Hematopoietic multipotent progenitor cell treated with erythropoietin and hydrocortisone succinate and interleukin-3 and kit ligand, for 6 days (in vitro differentiated cells): ENCODE measurements around the gene SDHAF1.
"Not testable (repeated sequence)": the region's sequence is repeated elsewhere in the genome, so short reads cannot be mapped to it uniquely, and the experiment has no call there.

Experiments
- DNase-seq: peaks from one replicate; pipeline ENCODE4 v3.0.0-alpha.2; 2015

Gene SDHAF1

GRCh38 chr19:36025541-36025940 is 30.6 kb downstream of the SDHAF1 start:
- no peak for DNase-seq

- DNase-seq = no peak
Measured at GRCh38 chr19:36026091-36026876, 31.3 kb downstream of the SDHAF1 start.

DNA sequence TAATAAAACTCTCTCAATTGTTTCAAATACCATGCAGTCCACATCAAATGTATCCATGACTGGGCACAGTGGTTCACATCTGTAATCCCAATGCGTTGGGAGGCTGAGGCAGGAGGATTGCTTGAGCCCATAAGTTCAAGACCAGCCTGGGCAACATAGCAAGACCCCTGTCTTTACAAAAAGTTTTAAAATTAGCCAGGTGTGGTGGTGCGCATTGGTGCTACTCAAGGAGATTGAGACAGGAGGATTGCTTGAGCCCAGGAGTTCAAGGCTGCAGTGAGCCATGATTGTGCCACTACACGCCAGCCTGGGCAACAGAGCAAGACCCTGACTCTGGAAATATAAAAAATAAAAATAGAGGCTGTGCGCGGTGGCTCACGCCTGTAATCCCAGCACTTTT is 32.7 kb downstream of the SDHAF1 start:
- no peak for DNase-seq

DNA sequence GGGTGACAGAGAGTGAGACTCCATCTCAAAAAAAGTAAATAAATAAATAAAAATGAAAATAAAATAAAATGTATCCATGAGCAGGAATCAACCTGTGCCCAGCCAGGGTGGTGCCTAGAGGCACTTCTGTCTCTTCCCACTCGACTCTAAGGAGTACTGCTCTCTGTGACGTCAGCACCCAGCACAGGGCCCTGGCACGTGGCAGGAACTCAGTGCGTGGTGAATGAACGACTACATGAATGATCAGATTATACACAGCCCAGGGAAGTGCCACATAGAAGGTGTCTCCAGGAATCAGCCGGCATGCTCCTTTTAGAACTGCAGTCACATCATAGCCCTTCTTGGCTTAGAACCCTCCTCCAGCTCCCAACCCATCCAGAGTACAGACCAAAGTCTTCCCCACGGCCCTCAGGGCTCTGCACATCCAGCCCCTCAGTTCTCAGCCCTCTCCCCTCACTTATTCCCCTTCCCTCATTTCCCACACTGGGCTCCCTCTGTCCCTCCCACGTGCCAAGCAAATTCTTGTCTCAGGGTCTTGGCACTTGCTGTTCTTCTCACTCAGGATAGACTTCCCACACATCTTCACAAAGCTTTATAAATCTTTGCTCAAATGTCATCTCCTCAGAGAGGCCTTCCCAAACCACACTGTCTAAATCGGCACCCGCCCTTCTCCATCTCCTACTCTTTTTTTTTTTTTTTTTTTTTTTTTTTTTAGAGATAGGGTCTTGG is 33.5 kb downstream of the SDHAF1 start:
- no peak for DNase-seq

GRCh38 chr19:36030264-36031148 is 35.5 kb downstream of the SDHAF1 start:
- no peak for DNase-seq

DNA sequence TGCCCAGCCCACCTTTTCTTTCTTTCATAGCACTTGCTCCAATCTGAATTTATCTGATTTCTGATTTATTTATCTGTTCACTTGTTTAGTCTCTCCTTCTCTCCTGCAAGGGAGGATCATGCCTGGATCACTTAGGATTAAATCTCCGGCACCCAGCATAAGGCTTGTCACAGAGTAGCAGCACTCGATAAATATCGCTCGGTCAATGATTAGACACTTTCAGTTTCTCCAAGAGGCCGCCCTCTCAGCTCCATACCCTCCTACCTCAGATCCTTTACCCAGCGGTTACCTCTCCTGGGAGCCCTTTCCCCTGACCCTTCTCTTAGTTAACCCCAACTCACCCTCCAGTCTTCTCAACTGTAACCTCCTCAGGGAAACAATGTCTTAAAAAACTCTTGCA is 36.3 kb downstream of the SDHAF1 start:
- no peak for DNase-seq

DNA sequence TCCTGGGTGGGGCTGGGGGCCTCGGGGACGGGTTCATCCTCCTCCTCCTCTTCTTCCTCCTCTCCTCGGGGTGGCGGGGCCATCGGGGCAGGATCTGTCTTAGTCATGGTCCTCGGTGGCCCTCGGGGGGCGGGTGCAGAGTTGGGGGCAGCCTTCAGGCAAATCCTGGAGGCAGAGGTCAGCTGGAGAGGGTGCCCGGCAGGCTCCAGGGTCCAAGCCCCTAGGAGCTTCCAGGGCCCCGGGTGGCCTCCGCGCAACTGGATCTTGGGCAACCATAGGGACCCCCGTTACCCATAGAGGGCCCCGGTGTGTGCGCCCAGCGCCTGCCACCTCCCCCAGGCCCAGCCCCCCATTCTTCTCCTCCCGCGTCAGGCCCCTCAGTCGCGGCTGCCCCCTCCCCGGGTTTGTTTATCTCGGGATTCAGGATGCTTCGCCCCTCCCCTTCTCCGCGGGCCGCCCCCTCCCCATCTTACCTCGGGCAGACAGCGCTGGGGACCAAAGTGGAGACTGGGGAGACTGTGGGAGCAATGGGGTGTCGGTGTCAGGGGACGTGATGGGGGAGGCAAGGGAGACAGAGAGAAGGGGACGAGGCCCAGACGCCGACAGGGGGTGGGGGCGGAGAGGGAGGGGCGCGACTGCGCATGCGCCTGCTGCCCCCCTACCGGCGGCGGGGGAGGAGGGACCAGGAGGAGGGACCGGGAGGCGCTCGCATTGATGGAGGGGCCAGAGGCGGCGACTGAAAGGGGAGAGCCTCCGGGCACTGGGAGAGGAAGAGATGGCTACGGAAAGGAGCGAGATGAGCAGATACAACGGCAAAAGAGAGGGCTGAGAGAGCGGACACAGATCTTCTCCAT is 37.5 kb downstream of the SDHAF1 start, which contains the start of gene CLIP3:
Gene CLIP3 (minus strand): TSS at position 623 of the 854 bp plus-strand sequence. CDS start 516 bp downstream, at position 107.
- peak; percentile 40 for DNase-seq

- no peak for DNase-seq
Measured at GRCh38 chr19:36040495-36040894, 45.5 kb downstream of the SDHAF1 start.

DNA sequence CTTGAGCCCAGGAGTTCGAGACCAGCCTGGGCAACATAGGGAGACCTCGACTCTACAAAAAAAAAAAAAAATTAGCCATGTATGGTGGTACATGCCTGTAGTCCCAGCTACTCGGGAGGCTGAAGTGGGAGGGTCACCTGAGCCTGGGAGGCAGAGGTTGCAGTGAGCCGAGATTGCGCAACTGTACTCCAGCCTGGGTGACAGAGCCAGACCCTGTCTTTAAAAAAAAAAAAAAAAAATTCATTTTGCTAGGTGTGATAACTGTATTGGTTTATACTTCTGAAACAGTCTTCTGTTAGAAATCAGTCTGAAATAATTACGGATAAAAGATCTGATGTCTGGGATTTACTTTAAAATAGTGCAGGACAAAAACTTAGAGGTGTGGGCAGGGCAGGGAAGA is 46.1 kb downstream of the SDHAF1 start:
- not testable (repeated sequence) for DNase-seq

DNA sequence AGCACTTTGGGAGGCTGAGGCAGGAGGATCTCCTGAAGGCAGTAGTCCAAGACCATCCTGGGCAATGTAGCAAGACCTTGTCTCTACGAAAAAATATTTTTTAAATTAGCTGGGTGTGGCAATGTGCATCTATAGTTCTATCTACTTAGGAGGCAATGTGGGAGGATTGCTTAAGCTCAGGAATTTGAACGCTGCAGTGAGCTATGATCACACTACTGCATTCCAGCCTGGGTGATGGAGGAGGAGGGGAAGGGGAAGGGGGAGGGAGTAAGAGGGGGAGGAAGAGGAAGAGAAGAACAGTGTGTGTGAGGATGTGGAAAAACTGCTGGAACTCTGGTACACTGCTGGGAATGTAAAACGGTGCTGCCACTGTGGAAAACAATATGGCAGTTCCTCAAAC is 46.8 kb downstream of the SDHAF1 start:
- DNase-seq = no peak

DNA sequence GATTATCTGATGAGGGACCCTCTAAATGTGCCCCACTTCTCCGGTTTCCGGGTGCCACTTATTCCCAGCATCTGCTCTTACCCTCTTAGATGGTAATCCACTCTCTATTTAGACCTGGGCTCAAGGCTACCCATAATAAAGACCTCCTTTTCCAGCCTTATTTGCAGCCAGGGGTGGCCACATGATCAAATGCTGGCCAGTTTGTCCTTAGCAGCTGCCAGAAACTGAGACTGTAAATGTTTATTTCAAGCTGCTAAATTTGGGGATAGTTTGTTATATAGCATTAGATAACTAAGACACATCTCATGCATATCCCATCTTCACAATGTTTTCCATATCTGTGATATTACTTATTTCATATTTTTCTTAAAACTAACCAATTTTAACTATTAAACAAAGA is 49.0 kb downstream of the SDHAF1 start:
- DNase-seq = no peak
